ENCODE results near the gene MFN1.

DNA sequence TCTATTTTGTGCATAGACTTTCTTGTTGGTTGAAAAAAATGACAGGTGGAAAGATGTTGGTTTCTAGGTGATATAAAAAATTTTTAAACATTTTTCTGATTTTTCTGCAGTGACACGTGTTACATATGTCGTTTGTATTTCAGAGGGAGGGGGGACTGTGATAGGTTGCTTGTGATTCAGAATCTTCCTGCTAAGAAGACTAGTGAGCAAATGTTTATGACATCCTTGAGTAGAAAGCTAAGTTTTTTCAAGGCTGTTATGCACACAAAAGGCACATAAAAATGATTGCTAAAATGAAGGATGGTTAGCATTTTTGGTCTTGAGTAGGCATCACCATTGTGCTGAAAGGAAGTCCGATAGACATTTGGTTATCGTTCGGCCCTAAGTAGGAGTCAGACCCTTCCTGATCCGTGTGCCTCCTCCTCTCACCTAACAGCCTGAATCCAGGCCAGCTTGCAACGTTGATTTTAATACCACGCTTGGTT, 23.2 kb upstream of the MFN1 start:
- TF ChIP-seq, protein P1, sequence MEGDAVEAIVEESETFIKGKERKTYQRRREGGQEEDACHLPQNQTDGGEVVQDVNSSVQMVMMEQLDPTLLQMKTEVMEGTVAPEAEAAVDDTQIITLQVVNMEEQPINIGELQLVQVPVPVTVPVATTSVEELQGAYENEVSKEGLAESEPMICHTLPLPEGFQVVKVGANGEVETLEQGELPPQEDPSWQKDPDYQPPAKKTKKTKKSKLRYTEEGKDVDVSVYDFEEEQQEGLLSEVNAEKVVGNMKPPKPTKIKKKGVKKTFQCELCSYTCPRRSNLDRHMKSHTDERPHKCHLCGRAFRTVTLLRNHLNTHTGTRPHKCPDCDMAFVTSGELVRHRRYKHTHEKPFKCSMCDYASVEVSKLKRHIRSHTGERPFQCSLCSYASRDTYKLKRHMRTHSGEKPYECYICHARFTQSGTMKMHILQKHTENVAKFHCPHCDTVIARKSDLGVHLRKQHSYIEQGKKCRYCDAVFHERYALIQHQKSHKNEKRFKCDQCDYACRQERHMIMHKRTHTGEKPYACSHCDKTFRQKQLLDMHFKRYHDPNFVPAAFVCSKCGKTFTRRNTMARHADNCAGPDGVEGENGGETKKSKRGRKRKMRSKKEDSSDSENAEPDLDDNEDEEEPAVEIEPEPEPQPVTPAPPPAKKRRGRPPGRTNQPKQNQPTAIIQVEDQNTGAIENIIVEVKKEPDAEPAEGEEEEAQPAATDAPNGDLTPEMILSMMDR (IDR thresholded peaks at IDR 0.05): no peak
- no peak for TF ChIP-seq POLR2A (IDR thresholded peaks at IDR 0.05)
